Tibial artery (tissue), 4 donors: ENCODE results near the gene CD300LG.

Source experiments
- DNase-seq, 2 donors: peaks; one replicate each; pipeline ENCODE4 v3.0.0-alpha.2; 2019
- H3K27ac ChIP-seq, 2 donors: fragments of 200-600 bp; sonication (generic) in 1 of 2; 1 replicate in 1 of 2; 2 replicates in 1 of 2; pipeline ENCODE4 v1.5.1; 2018 to 2019; ENCODE audit warnings: mild to moderate bottlenecking in 1 of 2
- H3K27me3 ChIP-seq, 2 donors: fragments of 200-600 bp; sonication (generic) in 1 of 2; one replicate each; pipeline versions ENCODE4 v1.5.1 to v1.6.0; 2016 to 2019
- H3K36me3 ChIP-seq, 3 donors: fragments of 200-600 bp; sonication (generic) in 2 of 3; one replicate each; pipeline ENCODE4 v1.5.1; 2016 to 2019; ENCODE audit warnings: mild to moderate bottlenecking in 2 of 3
- H3K4me1 ChIP-seq, 4 donors: fragments of 200-600 bp; sonication (generic) in 2 of 4; 1 replicate in 3 of 4; 2 replicates in 1 of 4; pipeline ENCODE4 v1.5.1; 2016 to 2019
- H3K4me3 ChIP-seq, 2 donors: fragments of 200-600 bp; sonication (generic) in 1 of 2; 1 replicate in 1 of 2; 2 replicates in 1 of 2; pipeline ENCODE4 v1.5.1; 2018 to 2019; ENCODE audit warnings: mild to moderate bottlenecking in 2 of 2
- H3K9me3 ChIP-seq, 3 donors: fragments of 200-600 bp; sonication (generic) in 1 of 3; one replicate each; pipeline ENCODE4 v1.5.1; 2016 to 2019
- intact Hi-C: fragments of 100-400 bp; cut with DNase I; formaldehyde crosslinking; loops from one replicate; pipeline ENCODE4 v1.15.0; 2023; ENCODE audit warnings: low total_unique reads
- TF ChIP-seq, protein P1 (sequence below), 2 experiments: fragments of 200-600 bp in 1 of 2; fragments of 450-650 bp in 1 of 2; IDR thresholded peaks; one replicate each; pipeline ENCODE4 v1.5.1; 2017 to 2019; ENCODE audit warnings: antibody characterized with exemption in 2 of 2, mild to moderate bottlenecking in 1 of 2, moderate library complexity in 1 of 2

Gene CD300LG

GRCh38 chr17:43900858-43901754 is 54.1 kb downstream of the CD300LG start:
- TF ChIP-seq, protein P1, sequence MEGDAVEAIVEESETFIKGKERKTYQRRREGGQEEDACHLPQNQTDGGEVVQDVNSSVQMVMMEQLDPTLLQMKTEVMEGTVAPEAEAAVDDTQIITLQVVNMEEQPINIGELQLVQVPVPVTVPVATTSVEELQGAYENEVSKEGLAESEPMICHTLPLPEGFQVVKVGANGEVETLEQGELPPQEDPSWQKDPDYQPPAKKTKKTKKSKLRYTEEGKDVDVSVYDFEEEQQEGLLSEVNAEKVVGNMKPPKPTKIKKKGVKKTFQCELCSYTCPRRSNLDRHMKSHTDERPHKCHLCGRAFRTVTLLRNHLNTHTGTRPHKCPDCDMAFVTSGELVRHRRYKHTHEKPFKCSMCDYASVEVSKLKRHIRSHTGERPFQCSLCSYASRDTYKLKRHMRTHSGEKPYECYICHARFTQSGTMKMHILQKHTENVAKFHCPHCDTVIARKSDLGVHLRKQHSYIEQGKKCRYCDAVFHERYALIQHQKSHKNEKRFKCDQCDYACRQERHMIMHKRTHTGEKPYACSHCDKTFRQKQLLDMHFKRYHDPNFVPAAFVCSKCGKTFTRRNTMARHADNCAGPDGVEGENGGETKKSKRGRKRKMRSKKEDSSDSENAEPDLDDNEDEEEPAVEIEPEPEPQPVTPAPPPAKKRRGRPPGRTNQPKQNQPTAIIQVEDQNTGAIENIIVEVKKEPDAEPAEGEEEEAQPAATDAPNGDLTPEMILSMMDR (IDR thresholded peaks at IDR 0.05): no peak
- no peaks in the 10 kb centered on the region for H3K9me3 ChIP-seq
- peak overlapping the region; percentile 39 to 47 for H3K4me3 ChIP-seq
- H3K27ac ChIP-seq: no peak overlapping the region
- H3K27me3 ChIP-seq: no peaks in the 10 kb centered on the region
- peaks cover 0 to 8% (median 6%) of the 10 kb centered on the region in 3 donors for H3K36me3 ChIP-seq
- intact Hi-C loops: no loop called here
- DNase-seq: no peak
- H3K4me1 ChIP-seq: peaks cover 0 to 30% (median 24%) of the 10 kb centered on the region in 4 donors

GRCh38 chr17:43901861-43902589 is 55.0 kb downstream of the CD300LG start:
- DNase-seq: no peak
- H3K9me3 ChIP-seq: no peaks in the 10 kb centered on the region
- H3K27ac ChIP-seq: no peak overlapping the region
- no peak overlapping the region for H3K4me3 ChIP-seq
- intact Hi-C loops: no loop called here
- TF ChIP-seq, protein P1 (IDR thresholded peaks at IDR 0.05): no peak
- H3K4me1 ChIP-seq: peaks cover 0 to 39% (median 27%) of the 10 kb centered on the region in 4 donors
- no peaks in the 10 kb centered on the region for H3K27me3 ChIP-seq
- peaks cover 0 to 5% (median 0%) of the 10 kb centered on the region in 3 donors for H3K36me3 ChIP-seq

- intact Hi-C loops: no loop called here
- H3K4me1 ChIP-seq: peaks cover 0 to 40% (median 29%) of the 10 kb centered on the region in 4 donors
Measured at GRCh38 chr17:43905400-43905984, 58.5 kb downstream of the CD300LG start.

GRCh38 chr17:43905985-43906852 is 59.2 kb downstream of the CD300LG start:
- Histone ChIP-seq H3K4me1 (peaks cover 0 to 33% (median 23%) of the 10 kb centered on the region in 4 donors), H3K36me3 (no peaks in the 10 kb centered on the region), H3K27me3 (no peaks in the 10 kb centered on the region), H3K27ac (peak overlapping the region; percentile 95 to 96), H3K4me3 (peak overlapping the region; percentile 76 to 93), H3K9me3 (no peaks in the 10 kb centered on the region)
- peak; percentile 85 to 91 for DNase-seq
- intact Hi-C loops: no loop called here
- TF ChIP-seq, protein P1 (IDR thresholded peaks at IDR 0.05): no peak

More at GRCh38 chr17:43905400-43905984, 58.5 kb downstream of the CD300LG start:
- H3K4me3 ChIP-seq: peak overlapping the region; percentile 76 to 93
- DNase-seq: no peak
- H3K27me3 ChIP-seq: no peaks in the 10 kb centered on the region
- H3K27ac ChIP-seq: peak overlapping the region; percentile 95 to 96
- TF ChIP-seq, protein P1 (IDR thresholded peaks at IDR 0.05): no peak
- no peaks in the 10 kb centered on the region for H3K36me3 ChIP-seq
- no peaks in the 10 kb centered on the region for H3K9me3 ChIP-seq
